HCT116 (cell line): ENCODE measurements around the gene DARS1. TPM values are rescaled to one million over a fixed set of nuclear protein-coding genes. Genes with fewer than 3 reads are reported as not detected.

ENCODE experiments used
- ATAC-seq: fragments of 200-7000 bp; cut with Tn5 transposase; 2 replicates; pipeline ENCODE4 v1.9.1; 2020; ENCODE audit warnings: mild to moderate bottlenecking, moderate library complexity
- BruUV-seq: library from RNA; stranded (reverse); fragments of 400-500 nt; replicated peaks from 2 replicates; lab custom pipeline; 2021; lab: Mats Ljungman, UMichigan
- CTCF ChIA-PET: fragments of 300-600 bp; sonication (Branson Sonifier 250); formaldehyde crosslinking; loops from one replicate; lab custom pipeline; 2021; ENCODE audit warnings: antibody characterized with exemption; lab: Charles Lee
- POLR2A ChIA-PET: fragments of 300-600, 350-600 bp; sonication (Branson Sonifier 250); formaldehyde crosslinking; loops from one replicate; lab custom pipeline; 2021; ENCODE audit warnings: antibody characterized with exemption; lab: Charles Lee
- RAD21 ChIA-PET, 2 experiments: fragments of 300-600 bp; sonication (Branson Sonifier 250); formaldehyde crosslinking; loops; one replicate each; lab custom pipeline; 2023; ENCODE audit warnings: low total read pairs in 2 of 2; ENCODE audit not compliant: uncharacterized antibody in 2 of 2, unreplicated experiment in 2 of 2, low non-redundant PET in 1 of 2; lab: Charles Lee
- DNase-seq: peaks from one replicate; pipeline ENCODE4 v3.0.0-alpha.2; 2010; ENCODE audit warnings: low read depth, low spot score
- H2AFZ ChIP-seq: fragments of 200-600 bp; shearing (Covaris generic), sonication (generic); 2 replicates; pipeline ENCODE4 v1.6.1; 2017; ENCODE audit warnings: low read depth, mixed run types, mixed read lengths, antibody characterized with exemption, low read length; ENCODE audit not compliant: poor library complexity, severe bottlenecking
- H3K27ac ChIP-seq: 2 replicates; pipeline ENCODE4 v1.5.1; 2012; ENCODE audit warnings: low read depth, low read length
- H3K27me3 ChIP-seq: fragments of 200-600 bp; sonication (generic); 2 replicates; pipeline ENCODE4 v1.6.1; 2016; ENCODE audit warnings: mixed run types, low read length, mixed read lengths; ENCODE audit not compliant: insufficient read depth
- H3K36me3 ChIP-seq, 2 experiments: fragments of 200-500 bp in 1 of 2; fragments of 200-600 bp in 1 of 2; sonication (Bioruptor generic) in 1 of 2; sonication (generic) in 1 of 2; 2 replicates each; pipeline versions ENCODE4 v1.5.1 to v1.6.1; 2014 to 2016; ENCODE audit warnings: low read length in 2 of 2, inconsistent platforms in 1 of 2, mixed read lengths in 1 of 2, mixed run types in 1 of 2; ENCODE audit not compliant: insufficient read depth in 2 of 2, control insufficient read depth in 1 of 2
- H3K4me1 ChIP-seq, 2 experiments: fragments of 200-600 bp in 1 of 2; sonication (generic) in 1 of 2; 2 replicates each; pipeline versions ENCODE4 v1.5.1 to v1.6.1; 2012 to 2017; ENCODE audit warnings: low read length in 2 of 2, inconsistent platforms in 1 of 2, mild to moderate bottlenecking in 1 of 2, mixed read lengths in 1 of 2, mixed run types in 1 of 2, moderate library complexity in 1 of 2; ENCODE audit not compliant: insufficient read depth in 2 of 2, control insufficient read depth in 1 of 2
- H3K4me2 ChIP-seq: fragments of 200-600 bp; sonication (generic); 2 replicates; pipeline ENCODE4 v1.6.1; 2017; ENCODE audit warnings: mixed run types, low read length, mixed read lengths
- H3K4me3 ChIP-seq, 2 experiments: fragments of 200-600 bp in 1 of 2; sonication (generic) in 1 of 2; replicated peaks in 1 of 2; 2 replicates each; pipeline ENCODE4 v1.5.1; 2011 to 2016; ENCODE audit warnings: low read length in 2 of 2, control low read depth in 1 of 2, low read depth in 1 of 2, mild to moderate bottlenecking in 1 of 2, mixed read lengths in 1 of 2, mixed run types in 1 of 2
- H3K79me2 ChIP-seq: fragments of 200-600 bp; sonication (generic); 2 replicates; pipeline ENCODE4 v1.6.1; 2017; ENCODE audit warnings: mild to moderate bottlenecking, mixed run types, low read length, moderate library complexity, mixed read lengths; ENCODE audit not compliant: insufficient read depth
- H3K9ac ChIP-seq: fragments of 200-600 bp; sonication (generic); 2 replicates; pipeline ENCODE4 v1.6.1; 2016; ENCODE audit warnings: low read length, mixed read lengths
- H3K9me2 ChIP-seq: fragments of 200-600 bp; sonication (generic), shearing (Covaris generic); 2 replicates; pipeline ENCODE4 v1.6.1; 2017; ENCODE audit warnings: mixed run types, mild to moderate bottlenecking, moderate library complexity; ENCODE audit not compliant: insufficient read depth
- H3K9me3 ChIP-seq, 2 experiments: fragments of 200-500 bp in 1 of 2; fragments of 200-600 bp in 1 of 2; sonication (Bioruptor generic) in 1 of 2; sonication (generic) in 1 of 2; 2 replicates each; pipeline ENCODE4 v1.6.1; 2014 to 2017; ENCODE audit warnings: low read length in 2 of 2, mixed read lengths in 2 of 2, inconsistent platforms in 1 of 2, low read depth in 1 of 2, mild to moderate bottlenecking in 1 of 2, mixed run types in 1 of 2, moderate library complexity in 1 of 2; ENCODE audit not compliant: control insufficient read depth in 1 of 2, insufficient read depth in 1 of 2
- H4K20me1 ChIP-seq: fragments of 200-600 bp; sonication (generic), shearing (Covaris generic); 2 replicates; pipeline ENCODE4 v1.6.1; 2017; ENCODE audit warnings: mixed run types, mild to moderate bottlenecking, moderate library complexity; ENCODE audit not compliant: insufficient read depth
- CEBPB ChIP-seq: IDR thresholded peaks from 2 replicates; pipeline ENCODE4 v1.6.1; 2012; ENCODE audit warnings: low read depth
- EGR1 ChIP-seq: IDR thresholded peaks from 2 replicates; pipeline ENCODE4 v1.6.1; 2012; ENCODE audit warnings: low read depth
- FOSL1 ChIP-seq: IDR thresholded peaks from 2 replicates; pipeline ENCODE4 v1.6.1; 2012; ENCODE audit warnings: low read depth
- JUND ChIP-seq: IDR thresholded peaks from 2 replicates; pipeline ENCODE4 v1.6.1; 2012
- POLR2AphosphoS5 ChIP-seq: IDR thresholded peaks from 2 replicates; pipeline ENCODE4 v1.6.1; 2011; ENCODE audit warnings: mild to moderate bottlenecking, low read depth, low read length, moderate library complexity
- RAD21 ChIP-seq: IDR thresholded peaks from 2 replicates; pipeline ENCODE4 v1.6.1; 2012; ENCODE audit warnings: low read depth, mild to moderate bottlenecking
- SP1 ChIP-seq: IDR thresholded peaks from 2 replicates; pipeline ENCODE4 v1.6.1; 2012; ENCODE audit warnings: low read depth
- YY1 ChIP-seq: IDR thresholded peaks from 2 replicates; pipeline ENCODE4 v1.6.1; 2011; ENCODE audit warnings: low read length, low read depth, moderate library complexity, mild to moderate bottlenecking; ENCODE audit not compliant: insufficient replicate concordance; ENCODE audit errors: extremely low read depth
- ZNF274 ChIP-seq: fragments of 200-500 bp; sonication (Bioruptor generic); IDR thresholded peaks from 2 replicates; pipeline ENCODE4 v1.6.1; 2014; ENCODE audit warnings: mild to moderate bottlenecking, low read depth, low read length, inconsistent platforms
- intact Hi-C: fragments of 100-400 bp; cut with micrococcal nuclease; formaldehyde crosslinking; loops from 2 replicates; pipeline ENCODE4 v1.10.0; 2022
- total RNA-seq: library from RNA; stranded (reverse); gene quantifications from one replicate; pipeline ENCODE4 v1.2.1, GENCODE V29; 2021; ENCODE audit not compliant: unreplicated experiment
- TF ChIP-seq, protein P1 (sequence below): IDR thresholded peaks from 2 replicates; pipeline ENCODE4 v1.6.1; 2012; ENCODE audit warnings: low read depth
- TF ChIP-seq, protein P2 (sequence below): IDR thresholded peaks from 2 replicates; pipeline ENCODE4 v1.6.1; 2012

DARS1 gene
- total RNA-seq, 1 experiment from 2014 or later: 94.8 TPM

DNA sequence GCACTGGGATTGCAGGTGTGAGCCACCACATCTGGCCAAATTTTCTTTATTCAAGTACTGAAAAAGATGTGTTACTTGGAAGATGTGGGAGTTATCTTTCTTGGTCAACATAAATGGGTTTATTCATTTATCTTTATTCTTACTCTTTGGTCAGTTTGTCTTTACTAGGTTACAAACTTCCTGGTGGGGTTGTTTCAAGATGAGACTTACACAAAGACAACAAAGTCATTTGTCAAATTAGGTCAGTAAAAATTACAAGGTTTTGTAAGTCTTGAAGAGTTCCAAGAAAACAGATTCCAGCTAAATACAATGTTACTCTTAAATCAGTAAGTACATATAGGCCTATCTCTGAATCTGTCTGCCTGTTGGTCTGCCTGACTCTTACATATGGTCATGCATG, 48.9 kb downstream of the DARS1 start:
- Histone ChIP-seq H3K4me1 (no peaks in the 10 kb centered on the region), H2AFZ (no peak overlapping the region), H3K27me3 (no peaks in the 10 kb centered on the region), H4K20me1 (no peaks in the 10 kb centered on the region), H3K9me2 (no peaks in the 10 kb centered on the region), H3K36me3 (peaks cover 0 to 3% of the 10 kb centered on the region in 2 experiments; a peak in 2 of 4 replicates), H3K9ac (no peak overlapping the region), H3K4me3 (no peak overlapping the region), H3K9me3 (no peaks in the 10 kb centered on the region), H3K27ac (no peak overlapping the region), H3K4me2 (no peak overlapping the region), H3K79me2 (peaks cover 7% of the 10 kb centered on the region; the same call in 1 of the 2 replicates)
- RAD21 ChIA-PET: no interaction called here
- BruUV-seq: no TSS peak
- no peak for DNase-seq
- POLR2A ChIA-PET: no interaction called here
- TF ChIP-seq, protein P1, sequence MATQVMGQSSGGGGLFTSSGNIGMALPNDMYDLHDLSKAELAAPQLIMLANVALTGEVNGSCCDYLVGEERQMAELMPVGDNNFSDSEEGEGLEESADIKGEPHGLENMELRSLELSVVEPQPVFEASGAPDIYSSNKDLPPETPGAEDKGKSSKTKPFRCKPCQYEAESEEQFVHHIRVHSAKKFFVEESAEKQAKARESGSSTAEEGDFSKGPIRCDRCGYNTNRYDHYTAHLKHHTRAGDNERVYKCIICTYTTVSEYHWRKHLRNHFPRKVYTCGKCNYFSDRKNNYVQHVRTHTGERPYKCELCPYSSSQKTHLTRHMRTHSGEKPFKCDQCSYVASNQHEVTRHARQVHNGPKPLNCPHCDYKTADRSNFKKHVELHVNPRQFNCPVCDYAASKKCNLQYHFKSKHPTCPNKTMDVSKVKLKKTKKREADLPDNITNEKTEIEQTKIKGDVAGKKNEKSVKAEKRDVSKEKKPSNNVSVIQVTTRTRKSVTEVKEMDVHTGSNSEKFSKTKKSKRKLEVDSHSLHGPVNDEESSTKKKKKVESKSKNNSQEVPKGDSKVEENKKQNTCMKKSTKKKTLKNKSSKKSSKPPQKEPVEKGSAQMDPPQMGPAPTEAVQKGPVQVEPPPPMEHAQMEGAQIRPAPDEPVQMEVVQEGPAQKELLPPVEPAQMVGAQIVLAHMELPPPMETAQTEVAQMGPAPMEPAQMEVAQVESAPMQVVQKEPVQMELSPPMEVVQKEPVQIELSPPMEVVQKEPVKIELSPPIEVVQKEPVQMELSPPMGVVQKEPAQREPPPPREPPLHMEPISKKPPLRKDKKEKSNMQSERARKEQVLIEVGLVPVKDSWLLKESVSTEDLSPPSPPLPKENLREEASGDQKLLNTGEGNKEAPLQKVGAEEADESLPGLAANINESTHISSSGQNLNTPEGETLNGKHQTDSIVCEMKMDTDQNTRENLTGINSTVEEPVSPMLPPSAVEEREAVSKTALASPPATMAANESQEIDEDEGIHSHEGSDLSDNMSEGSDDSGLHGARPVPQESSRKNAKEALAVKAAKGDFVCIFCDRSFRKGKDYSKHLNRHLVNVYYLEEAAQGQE: no peak
- TF ChIP-seq RAD21: no peak
- no peak for TF ChIP-seq JUND
- TF ChIP-seq ZNF274: no peak
- TF ChIP-seq POLR2AphosphoS5: no peak
- no peak for TF ChIP-seq YY1
- TF ChIP-seq CEBPB: no peak
- no peak for TF ChIP-seq SP1
- TF ChIP-seq EGR1: no peak
- TF ChIP-seq, protein P2, sequence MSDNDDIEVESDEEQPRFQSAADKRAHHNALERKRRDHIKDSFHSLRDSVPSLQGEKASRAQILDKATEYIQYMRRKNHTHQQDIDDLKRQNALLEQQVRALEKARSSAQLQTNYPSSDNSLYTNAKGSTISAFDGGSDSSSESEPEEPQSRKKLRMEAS: no peak
- no peak for TF ChIP-seq FOSL1
- intact Hi-C loops: no loop called here
- CTCF ChIA-PET: no interaction called here
- no peak for ATAC-seq
